HG03354 (cell line): ENCODE measurements around the gene ISL2.

ENCODE experiments used
- ATAC-seq: cut with Tn5 transposase; IDR thresholded peaks from one replicate; pipeline ENCODE4 v1.9.1; 2021; ENCODE audit warnings: mild to moderate bottlenecking; ENCODE audit not compliant: unreplicated experiment, poor library complexity, severe bottlenecking

Gene ISL2

GRCh38 chr15:76363251-76363650 is 26.7 kb downstream of the ISL2 start:
- no peak for ATAC-seq

- ATAC-seq: no peak
Measured at GRCh38 chr15:76366714-76367113, 30.1 kb downstream of the ISL2 start.

DNA sequence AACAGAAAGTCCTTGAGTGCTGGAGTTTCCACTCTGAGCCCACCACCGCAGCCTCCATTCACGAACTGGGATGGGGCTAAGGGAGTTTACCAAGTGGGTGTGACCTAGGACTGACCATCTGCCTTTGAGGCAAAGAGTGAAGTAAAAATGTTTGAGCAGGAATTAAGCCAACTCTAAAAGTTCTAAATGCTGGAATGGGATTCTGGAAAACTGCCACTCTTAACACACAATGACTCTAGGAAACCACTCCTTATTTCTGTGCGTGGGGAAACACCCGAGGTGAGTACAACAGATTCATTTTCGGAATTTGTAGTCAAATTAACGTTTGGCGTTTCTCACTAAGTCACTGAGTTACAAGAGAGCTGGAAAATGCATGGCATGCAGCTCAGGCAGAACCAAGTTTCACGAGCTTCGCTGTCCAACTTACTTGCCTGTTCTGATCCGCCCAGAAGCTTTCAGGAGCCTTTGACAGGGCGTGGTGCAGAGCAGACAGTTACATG is 31.6 kb downstream of the ISL2 start:
- ATAC-seq: no peak

GRCh38 chr15:76376029-76376428 is 39.5 kb downstream of the ISL2 start:
- no peak for ATAC-seq

DNA sequence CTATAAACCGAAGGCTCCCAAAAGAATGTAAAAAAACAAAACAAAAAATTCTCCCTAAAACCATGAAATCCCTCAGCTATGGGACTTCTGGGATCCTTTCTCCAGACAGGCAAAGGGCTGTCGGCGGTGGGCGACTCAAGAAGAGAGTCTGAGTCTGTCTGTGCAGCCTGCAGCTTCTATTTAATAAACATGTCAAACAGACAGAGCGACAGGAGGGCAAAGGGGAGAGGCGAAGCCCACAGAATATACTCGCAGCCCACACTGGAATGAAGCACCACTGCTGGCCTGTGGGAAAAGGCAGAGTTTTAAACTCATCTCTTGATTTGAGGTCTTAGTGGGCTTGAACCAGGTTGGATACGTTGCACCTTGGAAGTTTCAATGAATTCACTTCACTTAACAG is 40.2 kb downstream of the ISL2 start:
- ATAC-seq: no peak

GRCh38 chr15:76377217-76377616 is 40.6 kb downstream of the ISL2 start:
- ATAC-seq: no peak

DNA sequence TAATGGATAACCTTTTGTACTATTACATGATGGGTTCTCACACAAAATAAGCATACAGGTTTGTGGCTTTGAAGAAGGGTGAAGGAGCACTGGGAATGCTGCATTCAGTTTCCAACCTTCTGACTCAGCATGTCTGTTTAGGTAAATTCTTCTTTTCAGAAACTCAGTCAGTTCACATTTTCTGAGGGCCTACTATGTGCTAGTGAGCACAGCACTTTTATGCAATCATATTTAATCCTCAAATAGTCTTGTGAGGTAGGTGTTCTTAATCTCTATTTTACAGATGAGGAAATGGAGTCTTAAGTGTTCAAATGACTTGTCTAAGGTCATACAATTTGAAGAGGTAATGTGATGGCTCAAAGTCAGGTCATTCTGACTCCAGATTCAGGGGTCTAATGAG is 41.2 kb downstream of the ISL2 start:
- ATAC-seq: no peak

GRCh38 chr15:76378691-76379090 is 42.1 kb downstream of the ISL2 start:
- ATAC-seq: no peak

- no peak for ATAC-seq
Measured at GRCh38 chr15:76380249-76380648, 43.7 kb downstream of the ISL2 start.

DNA sequence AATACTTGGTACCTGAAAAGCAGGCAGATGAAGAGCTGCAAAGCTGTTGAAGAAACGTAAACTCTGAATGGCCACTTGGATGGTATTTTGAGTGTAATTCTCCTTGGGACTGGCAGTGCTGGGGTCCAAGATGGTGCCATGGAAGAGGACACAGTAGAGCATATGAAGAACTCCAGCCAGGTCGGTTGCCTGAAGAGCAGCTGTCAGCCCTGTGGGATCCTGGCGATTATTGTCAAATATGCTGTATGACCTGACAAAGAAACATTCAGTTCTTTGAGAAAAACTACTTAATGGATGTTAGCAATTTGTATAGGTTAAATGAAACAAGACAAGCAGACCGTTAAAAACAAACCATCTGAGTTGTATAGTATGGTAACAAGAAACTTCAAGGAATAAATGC is 44.8 kb downstream of the ISL2 start:
- ATAC-seq: no peak

DNA sequence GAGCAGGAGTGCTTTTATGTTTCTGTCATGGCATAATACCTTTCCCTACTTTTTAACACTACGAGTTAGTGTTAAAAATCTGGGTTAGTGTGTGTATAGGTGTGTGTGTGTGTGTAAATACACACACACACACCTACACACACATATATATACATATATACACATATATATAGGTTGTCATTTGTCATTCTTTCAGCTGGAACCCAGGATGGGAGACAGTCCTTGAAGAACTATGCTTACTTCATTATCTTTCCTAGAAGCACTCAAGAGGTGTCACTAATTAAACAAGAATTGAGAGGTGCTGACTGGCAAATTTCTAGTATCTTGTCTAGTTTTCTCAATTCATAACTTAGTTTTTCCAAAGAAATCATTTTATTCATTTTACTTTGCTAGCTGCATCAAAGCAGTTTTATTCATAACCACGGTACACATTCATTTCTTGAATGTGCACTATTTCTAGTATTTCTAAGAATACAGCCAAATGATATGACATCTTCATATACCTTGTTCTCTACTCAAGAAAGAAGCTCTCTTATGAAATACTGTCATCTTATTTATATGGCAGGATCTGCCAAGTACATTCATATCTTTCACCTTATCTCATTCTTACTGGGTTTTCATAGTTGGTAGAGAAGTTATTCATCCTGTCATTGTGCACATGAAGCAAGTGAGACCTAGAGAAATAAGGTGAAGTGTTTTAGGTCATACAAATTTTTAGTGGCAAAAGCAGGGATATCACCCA is 46.6 kb downstream of the ISL2 start:
- no peak for ATAC-seq

DNA sequence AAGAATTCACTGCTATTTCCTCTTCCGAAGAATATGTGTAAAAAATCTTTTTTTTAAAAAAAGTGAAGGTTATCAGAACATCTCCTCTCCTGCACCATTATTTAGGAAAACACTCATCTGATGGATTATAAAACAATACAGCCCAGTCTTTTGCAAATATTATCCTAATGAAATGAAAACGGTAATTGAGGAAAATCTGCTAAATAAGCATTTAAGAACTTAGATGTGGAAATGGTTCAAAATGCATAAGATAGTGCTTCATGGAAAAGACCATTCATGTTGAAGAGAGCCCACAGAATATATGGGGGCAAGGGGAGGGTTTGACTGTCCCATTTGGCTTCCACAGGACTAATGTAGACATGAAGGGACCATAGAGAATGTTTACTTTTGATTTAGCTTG is 47.8 kb downstream of the ISL2 start:
- ATAC-seq: no peak

- ATAC-seq: no peak
Measured at GRCh38 chr15:76386178-76386577, 49.6 kb downstream of the ISL2 start.

DNA sequence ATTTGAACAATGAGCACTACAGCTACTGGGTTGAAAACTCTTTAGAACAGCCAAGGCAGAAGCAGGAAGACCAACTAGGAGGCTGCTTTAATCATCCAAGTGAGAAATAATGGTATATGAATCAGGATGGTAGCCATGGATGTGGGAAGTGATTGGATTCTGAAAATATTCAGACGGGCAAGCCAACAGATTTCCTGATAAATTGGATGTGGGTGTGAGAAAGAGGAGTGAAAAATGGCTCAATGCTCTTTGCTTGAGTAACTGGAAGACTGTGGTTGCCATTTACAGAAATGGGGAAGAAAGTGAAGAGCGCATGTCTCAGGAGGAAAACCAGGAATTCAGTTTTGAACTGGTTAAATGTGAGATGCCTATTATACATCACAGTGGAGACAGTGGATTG is 50.4 kb downstream of the ISL2 start:
- ATAC-seq: no peak

GRCh38 chr15:76390571-76390970 is 54.0 kb downstream of the ISL2 start:
- no peak for ATAC-seq

GRCh38 chr15:76391309-76391708 is 54.7 kb downstream of the ISL2 start:
- no peak for ATAC-seq

DNA sequence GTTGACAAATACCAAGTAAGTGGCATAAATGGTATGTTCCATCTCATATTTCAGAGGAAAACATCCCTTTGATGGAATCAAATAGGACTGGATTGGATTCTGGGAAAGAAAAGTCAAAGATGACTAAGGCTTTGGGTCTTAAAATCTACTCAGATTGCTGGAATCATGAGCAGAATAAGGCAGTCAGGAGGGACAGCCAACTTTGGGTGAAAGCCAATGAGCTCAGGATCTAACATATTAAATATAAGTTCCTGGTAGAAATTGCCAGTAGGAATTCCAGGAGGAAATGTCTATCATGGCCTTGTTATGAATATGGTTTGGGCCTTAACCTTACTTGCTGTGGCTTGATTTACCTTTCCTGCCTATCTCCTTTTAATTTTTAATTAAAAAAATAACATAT is 55.3 kb downstream of the ISL2 start:
- no peak for ATAC-seq
